SU-DHL-6 (cell line): ENCODE results near the gene ARPC5.

Source experiments
- H2AFZ ChIP-seq: fragments of 200-600 bp; sonication (generic); 2 replicates; pipeline ENCODE4 v1.6.1; 2014; ENCODE audit warnings: low read depth, mild to moderate bottlenecking, moderate library complexity, mixed read lengths, antibody characterized with exemption, low read length; ENCODE audit not compliant: severe bottlenecking
- H3F3A ChIP-seq: fragments of 200-600 bp; shearing (Covaris generic); 2 replicates; pipeline ENCODE4 v1.6.0; 2016; ENCODE audit warnings: antibody characterized with exemption, mild to moderate bottlenecking; ENCODE audit not compliant: insufficient read depth
- H3K27ac ChIP-seq: fragments of 200-600 bp; sonication (generic); 2 replicates; pipeline ENCODE4 v1.5.1; 2016; ENCODE audit warnings: low read depth, mild to moderate bottlenecking, low read length, moderate library complexity, mixed read lengths
- H3K27me3 ChIP-seq: fragments of 200-600 bp; sonication (generic), shearing (Covaris generic); 2 replicates; pipeline ENCODE4 v1.6.0; 2014; ENCODE audit warnings: mild to moderate bottlenecking, low read length
- H3K36me3 ChIP-seq: fragments of 200-600 bp; sonication (generic); 2 replicates; pipeline ENCODE4 v1.6.1; 2014; ENCODE audit warnings: mild to moderate bottlenecking, low read length, mixed read lengths
- H3K4me2 ChIP-seq: fragments of 300-600, 200-600 bp; shearing (Covaris generic), sonication (generic); 2 replicates; pipeline ENCODE4 v1.6.0; 2014; ENCODE audit warnings: low read length, low read depth, mild to moderate bottlenecking; ENCODE audit not compliant: poor library complexity, severe bottlenecking
- H3K4me3 ChIP-seq: fragments of 200-600 bp; sonication (generic); 2 replicates; pipeline ENCODE4 v1.5.1; 2014; ENCODE audit warnings: antibody characterized with exemption, low read length, mild to moderate bottlenecking, mixed read lengths; ENCODE audit not compliant: insufficient read depth, poor library complexity, severe bottlenecking
- H3K79me2 ChIP-seq: fragments of 200-600 bp; sonication (generic); 2 replicates; pipeline ENCODE4 v1.6.1; 2014; ENCODE audit warnings: mild to moderate bottlenecking, low read length, moderate library complexity; ENCODE audit not compliant: insufficient read depth
- H3K9ac ChIP-seq: fragments of 200-600 bp; sonication (generic); 2 replicates; pipeline ENCODE4 v1.7.0; 2014; ENCODE audit warnings: mild to moderate bottlenecking, low read length
- H3K9me2 ChIP-seq: fragments of 200-600 bp; sonication (generic); replicated peaks from 2 replicates; pipeline ENCODE4 v1.6.1; 2014; ENCODE audit warnings: low read length; ENCODE audit not compliant: insufficient read depth
- H3K9me3 ChIP-seq: fragments of 200-600 bp; sonication (generic); 2 replicates; pipeline ENCODE4 v1.6.1; 2014; ENCODE audit warnings: low read length, mixed read lengths; ENCODE audit not compliant: insufficient read depth
- H4K20me1 ChIP-seq: fragments of 200-600 bp; sonication (generic); 2 replicates; pipeline ENCODE4 v1.6.1; 2014; ENCODE audit warnings: low read depth, mild to moderate bottlenecking, antibody characterized with exemption, low read length, moderate library complexity, mixed read lengths
- EZH2phosphoT487 ChIP-seq: fragments of 200-600 bp; sonication (generic), shearing (Covaris generic); conservative IDR thresholded peaks from 2 replicates; pipeline ENCODE4 v1.6.1; 2018; ENCODE audit warnings: mild to moderate bottlenecking, antibody characterized with exemption, low read length, moderate library complexity, mixed read lengths
- TF ChIP-seq, protein P1 (sequence below): fragments of 200-600 bp; sonication (generic); IDR thresholded peaks from one replicate; pipeline ENCODE4 v1.5.1; 2017; ENCODE audit warnings: antibody characterized with exemption, mild to moderate bottlenecking, low read length, moderate library complexity; ENCODE audit not compliant: insufficient read depth, poor library complexity, severe bottlenecking

The ARPC5 gene

DNA sequence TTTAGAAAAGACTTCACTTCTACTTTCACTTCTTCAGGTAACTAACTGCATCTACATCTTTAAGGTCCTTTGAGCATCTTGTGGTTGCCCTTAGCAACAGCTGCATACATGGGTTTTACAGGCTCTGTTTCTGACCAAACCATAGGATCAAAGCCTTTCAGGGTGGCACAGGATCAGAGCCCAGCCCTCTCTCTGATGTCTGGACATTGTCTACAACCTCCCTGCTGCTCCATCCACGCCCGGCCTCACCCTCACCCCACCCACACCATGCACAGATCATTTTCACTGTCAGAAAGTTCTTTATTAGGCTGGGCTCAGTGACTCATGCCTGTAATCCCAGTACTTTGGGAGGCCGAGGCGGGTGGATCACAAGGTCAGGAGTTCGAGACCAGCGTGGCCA lies 50.5 kb downstream of the ARPC5 start:
- no peaks in the 10 kb centered on the region for H3K27me3 ChIP-seq
- no peaks in the 10 kb centered on the region for H4K20me1 ChIP-seq
- H3K4me2 ChIP-seq: peak overlapping the region; percentile 43
- TF ChIP-seq EZH2phosphoT487: no peak
- TF ChIP-seq, protein P1, sequence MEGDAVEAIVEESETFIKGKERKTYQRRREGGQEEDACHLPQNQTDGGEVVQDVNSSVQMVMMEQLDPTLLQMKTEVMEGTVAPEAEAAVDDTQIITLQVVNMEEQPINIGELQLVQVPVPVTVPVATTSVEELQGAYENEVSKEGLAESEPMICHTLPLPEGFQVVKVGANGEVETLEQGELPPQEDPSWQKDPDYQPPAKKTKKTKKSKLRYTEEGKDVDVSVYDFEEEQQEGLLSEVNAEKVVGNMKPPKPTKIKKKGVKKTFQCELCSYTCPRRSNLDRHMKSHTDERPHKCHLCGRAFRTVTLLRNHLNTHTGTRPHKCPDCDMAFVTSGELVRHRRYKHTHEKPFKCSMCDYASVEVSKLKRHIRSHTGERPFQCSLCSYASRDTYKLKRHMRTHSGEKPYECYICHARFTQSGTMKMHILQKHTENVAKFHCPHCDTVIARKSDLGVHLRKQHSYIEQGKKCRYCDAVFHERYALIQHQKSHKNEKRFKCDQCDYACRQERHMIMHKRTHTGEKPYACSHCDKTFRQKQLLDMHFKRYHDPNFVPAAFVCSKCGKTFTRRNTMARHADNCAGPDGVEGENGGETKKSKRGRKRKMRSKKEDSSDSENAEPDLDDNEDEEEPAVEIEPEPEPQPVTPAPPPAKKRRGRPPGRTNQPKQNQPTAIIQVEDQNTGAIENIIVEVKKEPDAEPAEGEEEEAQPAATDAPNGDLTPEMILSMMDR: no peak
- H3K36me3 ChIP-seq: no peaks in the 10 kb centered on the region
- no peak overlapping the region for H2AFZ ChIP-seq
- no peaks in the 10 kb centered on the region for H3F3A ChIP-seq
- no peaks in the 10 kb centered on the region for H3K9me3 ChIP-seq
- no peak overlapping the region for H3K9ac ChIP-seq
- no peak overlapping the region; the same call in 1 of the 2 replicates for H3K27ac ChIP-seq
- H3K9me2 ChIP-seq: no peaks in the 10 kb centered on the region
- H3K4me3 ChIP-seq: no peak overlapping the region
- no peaks in the 10 kb centered on the region for H3K79me2 ChIP-seq

DNA sequence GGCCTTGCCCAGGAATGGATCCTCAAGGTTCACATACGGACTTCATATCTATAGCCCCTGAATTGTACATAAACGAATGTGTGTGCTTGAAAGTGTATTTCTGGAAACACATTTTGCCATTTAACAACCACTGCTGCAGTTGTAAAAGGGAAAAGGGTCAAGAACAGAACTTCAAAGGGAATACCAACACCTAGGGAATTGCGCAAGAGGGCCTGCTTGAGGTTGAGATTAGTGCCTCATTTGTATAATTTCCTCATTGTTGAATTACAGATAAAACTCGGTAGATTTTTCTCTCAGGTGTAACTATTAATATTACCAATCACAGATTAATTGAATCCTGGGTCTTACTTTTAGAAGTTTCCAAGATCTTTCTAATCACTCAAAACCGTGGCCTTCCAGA lies 51.4 kb downstream of the ARPC5 start:
- peak overlapping the region; percentile 43 for H3K4me2 ChIP-seq
- H3F3A ChIP-seq: no peaks in the 10 kb centered on the region
- H3K9me2 ChIP-seq: no peaks in the 10 kb centered on the region
- no peak overlapping the region for H3K27ac ChIP-seq
- H3K4me3 ChIP-seq: no peak overlapping the region
- H3K79me2 ChIP-seq: no peaks in the 10 kb centered on the region
- H2AFZ ChIP-seq: no peak overlapping the region
- H3K9me3 ChIP-seq: no peaks in the 10 kb centered on the region
- no peak for TF ChIP-seq EZH2phosphoT487
- TF ChIP-seq, protein P1: no peak
- H3K36me3 ChIP-seq: no peaks in the 10 kb centered on the region
- no peak overlapping the region for H3K9ac ChIP-seq
- H4K20me1 ChIP-seq: no peaks in the 10 kb centered on the region
- H3K27me3 ChIP-seq: no peaks in the 10 kb centered on the region

GRCh38 chr1:183583466-183583865 lies 52.1 kb downstream of the ARPC5 start:
- no peak overlapping the region for H2AFZ ChIP-seq
- H3K9ac ChIP-seq: no peak overlapping the region
- no peak overlapping the region for H3K4me3 ChIP-seq
- H3K4me2 ChIP-seq: no peak overlapping the region
- H3F3A ChIP-seq: no peaks in the 10 kb centered on the region
- no peak for TF ChIP-seq EZH2phosphoT487
- TF ChIP-seq, protein P1: no peak
- no peaks in the 10 kb centered on the region for H4K20me1 ChIP-seq
- H3K27ac ChIP-seq: no peak overlapping the region
- no peaks in the 10 kb centered on the region for H3K9me3 ChIP-seq
- H3K36me3 ChIP-seq: no peaks in the 10 kb centered on the region
- no peaks in the 10 kb centered on the region for H3K79me2 ChIP-seq
- no peaks in the 10 kb centered on the region for H3K9me2 ChIP-seq
- no peaks in the 10 kb centered on the region for H3K27me3 ChIP-seq
